Measurements from ENCODE around the gene AP1S2. TPM values are rescaled to one million over a fixed set of nuclear protein-coding genes. Genes with fewer than 3 reads are reported as not detected.

AP1S2 gene
- 100 to 1,000 TPM in 3 of 7 donors, 10 to 100 TPM in 4; 55.9 to 133 (median 68.5) TPM for total RNA-seq
- polyA plus RNA-seq, result 10 to 100 TPM; 23.3 to 39.5 (median 38.5) TPM
- long read RNA-seq, donor 1, transcript AP1S2-201 (5 exons, 2,237 nt), result major isoform, 27 of 27 reads
- long read RNA-seq, donor 1, partial matches to known transcripts, result 0 of 27 reads
- long read RNA-seq, donor 1, other reads (novel, unspliced or antisense), result 0 of 27 reads
- long read RNA-seq, donor 2, transcript AP1S2-201 (5 exons, 2,237 nt), result major isoform, 17 of 17 reads
- long read RNA-seq, donor 2, partial matches to known transcripts, result 0 of 17 reads
- long read RNA-seq, donor 2, other reads (novel, unspliced or antisense), result 0 of 17 reads

DNA sequence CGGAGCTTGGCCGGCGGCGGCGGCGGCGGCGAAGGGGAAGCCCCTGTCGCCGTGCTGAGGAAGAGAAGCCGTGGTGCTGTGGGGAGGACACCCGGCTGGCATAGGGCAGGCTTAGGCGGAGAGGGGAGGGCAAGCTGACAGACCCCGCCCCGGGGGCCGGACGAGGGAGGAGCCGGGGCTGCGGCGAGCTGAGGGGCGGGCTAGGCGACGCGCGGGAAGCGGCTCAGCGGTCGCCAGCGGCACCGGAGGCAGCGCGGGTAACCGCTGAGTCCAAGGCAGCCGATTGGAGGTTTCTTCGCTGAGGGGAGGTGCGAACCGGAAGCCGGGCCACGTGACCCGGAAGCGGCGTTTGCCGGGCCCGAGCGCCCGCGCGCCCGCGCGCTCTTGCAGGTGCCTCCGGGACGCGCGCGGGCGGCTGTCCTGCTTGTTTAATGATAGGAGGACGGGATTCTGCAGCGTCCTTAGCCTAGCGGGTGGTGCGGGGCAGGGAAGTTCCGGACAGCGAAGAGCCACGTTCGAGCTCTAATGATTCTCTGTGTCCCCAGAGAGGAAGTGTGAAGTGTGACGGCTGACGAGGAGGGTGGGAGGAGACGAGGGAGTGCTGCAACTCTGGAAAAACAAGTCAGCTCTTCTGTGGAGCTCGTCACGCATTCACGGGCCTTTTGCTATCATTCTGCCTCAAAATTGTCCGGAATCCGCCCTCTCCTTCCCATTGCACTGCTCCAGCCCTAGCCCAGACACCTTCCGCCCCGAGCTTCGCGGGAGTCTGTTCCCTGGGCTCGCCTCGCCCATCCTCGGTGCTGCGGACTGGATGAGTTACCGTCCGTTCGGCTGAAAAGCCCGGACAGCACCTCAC lies at the start of gene AP1S2:
TSS of gene AP1S2 (minus strand) at position 102 of the 856 bp plus-strand sequence. CDS start 2,289 bp downstream, outside the sequence.
- H3K27ac ChIP-seq, result peak within 1 kb of the TSS; percentile 85 to 98 (median 95)
- H3K4me3 ChIP-seq, result peak within 1 kb of the TSS; percentile 48 to 82 (median 68)
- intact Hi-C loops (cut with DNase I; ENCODE audit: low total_unique reads), result no loop called here
- H3K9me3 ChIP-seq, result no peaks in the 10 kb centered on the region
- 0 to 1% (median 0%) methylated on average over 18 to 85 of the region's 85 CpGs for WGBS, 5 donors
- H3K36me3 ChIP-seq, result peaks cover 0 to 7% (median 0%) of the 10 kb centered on the region in 6 donors
- peaks cover 4 to 36% (median 24%) of the 10 kb centered on the region in 6 donors for H3K4me1 ChIP-seq
- TF ChIP-seq POLR2AphosphoS5 (IDR thresholded peaks at IDR 0.05) (peak; percentile 88 to 93 (median 91)), POLR2A (IDR thresholded peaks at IDR 0.05) (peak in 2 of 3 donors; percentile 27 to 71)
- TF ChIP-seq, protein P1, sequence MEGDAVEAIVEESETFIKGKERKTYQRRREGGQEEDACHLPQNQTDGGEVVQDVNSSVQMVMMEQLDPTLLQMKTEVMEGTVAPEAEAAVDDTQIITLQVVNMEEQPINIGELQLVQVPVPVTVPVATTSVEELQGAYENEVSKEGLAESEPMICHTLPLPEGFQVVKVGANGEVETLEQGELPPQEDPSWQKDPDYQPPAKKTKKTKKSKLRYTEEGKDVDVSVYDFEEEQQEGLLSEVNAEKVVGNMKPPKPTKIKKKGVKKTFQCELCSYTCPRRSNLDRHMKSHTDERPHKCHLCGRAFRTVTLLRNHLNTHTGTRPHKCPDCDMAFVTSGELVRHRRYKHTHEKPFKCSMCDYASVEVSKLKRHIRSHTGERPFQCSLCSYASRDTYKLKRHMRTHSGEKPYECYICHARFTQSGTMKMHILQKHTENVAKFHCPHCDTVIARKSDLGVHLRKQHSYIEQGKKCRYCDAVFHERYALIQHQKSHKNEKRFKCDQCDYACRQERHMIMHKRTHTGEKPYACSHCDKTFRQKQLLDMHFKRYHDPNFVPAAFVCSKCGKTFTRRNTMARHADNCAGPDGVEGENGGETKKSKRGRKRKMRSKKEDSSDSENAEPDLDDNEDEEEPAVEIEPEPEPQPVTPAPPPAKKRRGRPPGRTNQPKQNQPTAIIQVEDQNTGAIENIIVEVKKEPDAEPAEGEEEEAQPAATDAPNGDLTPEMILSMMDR (IDR thresholded peaks at IDR 0.05 in 8 of 11, conservative IDR thresholded peaks at IDR 0.05 in 3 of 11), result no peak
- peak; percentile 100 for DNase-seq
- peaks cover 0 to 12% (median 0%) of the 10 kb centered on the region in 7 donors for H3K27me3 ChIP-seq (replicated peaks in 1 of 7)

DNA sequence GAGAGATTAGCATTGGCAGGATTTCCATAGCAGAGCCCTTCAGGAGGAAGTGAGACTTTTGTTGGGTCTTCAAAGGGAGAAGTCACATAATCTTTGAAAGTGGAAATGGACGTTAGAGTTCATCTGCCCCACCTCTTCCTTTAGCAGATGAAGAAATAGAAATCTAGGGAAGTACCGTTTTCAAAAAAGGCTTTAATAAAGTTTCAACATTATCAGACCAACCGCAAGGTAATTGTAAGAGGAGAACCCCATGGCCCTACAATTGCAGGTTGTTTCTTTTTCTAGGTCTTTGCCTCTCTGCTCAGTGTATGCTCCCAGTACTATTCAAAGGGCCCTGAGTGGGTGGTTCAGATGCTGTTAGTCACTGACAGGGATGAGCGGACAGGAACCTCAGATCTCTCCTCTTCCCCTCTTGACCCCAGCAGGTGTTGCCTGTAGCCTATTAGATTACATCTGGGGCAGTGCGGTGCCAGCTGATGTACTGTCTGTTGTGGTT lies 48.6 kb upstream of the AP1S2 start:
- TF ChIP-seq POLR2A (IDR thresholded peaks at IDR 0.05) (no peak), POLR2AphosphoS5 (IDR thresholded peaks at IDR 0.05) (no peak)
- TF ChIP-seq, protein P1 (IDR thresholded peaks at IDR 0.05 in 8 of 11, conservative IDR thresholded peaks at IDR 0.05 in 3 of 11), result no peak
- no peak for DNase-seq
- Histone ChIP-seq H3K4me3 (peak overlapping the region in 1 of 8 donors; percentile 34), H3K27ac (peak overlapping the region in 7 of 8 donors; percentile 2 to 81 (median 64)), H3K27me3 (replicated peaks in 1 of 7) (no peaks in the 10 kb centered on the region), H3K4me1 (peaks cover 0 to 13% (median 5%) of the 10 kb centered on the region in 6 donors), H3K9me3 (peaks cover 0 to 21% (median 0%) of the 10 kb centered on the region in 8 donors), H3K36me3 (no peaks in the 10 kb centered on the region)
- WGBS, 5 donors, result 18 to 45% (median 23%) methylated on average over 5 of the region's 5 CpGs
- intact Hi-C loops (cut with DNase I; ENCODE audit: low total_unique reads), result no loop called here

DNA sequence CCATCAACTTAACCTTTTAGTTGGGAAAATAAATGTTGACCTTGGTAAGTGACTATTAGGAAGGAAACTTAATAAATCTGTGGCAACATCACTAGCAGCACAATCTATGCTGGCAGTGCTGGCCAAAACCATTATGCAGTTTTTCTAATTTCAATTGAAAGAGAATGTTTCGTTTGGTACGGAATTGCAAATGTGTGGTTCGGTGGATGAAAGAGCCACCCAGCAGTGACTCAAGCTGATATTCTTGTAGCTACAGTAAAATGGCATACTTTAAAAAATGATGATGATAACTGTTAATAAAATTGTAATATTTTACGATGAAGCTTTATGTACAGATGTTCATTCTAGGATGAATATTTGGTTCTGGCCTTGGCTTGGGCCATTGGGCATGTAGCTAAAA lies 40.7 kb upstream of the AP1S2 start:
- Histone ChIP-seq H3K4me1 (no peaks in the 10 kb centered on the region), H3K27me3 (replicated peaks in 1 of 7) (peaks cover 0 to 6% (median 0%) of the 10 kb centered on the region in 7 donors), H3K36me3 (no peaks in the 10 kb centered on the region), H3K4me3 (no peak overlapping the region), H3K27ac (no peak overlapping the region), H3K9me3 (peaks cover 0 to 3% (median 0%) of the 10 kb centered on the region in 8 donors)
- intact Hi-C loops (cut with DNase I; ENCODE audit: low total_unique reads), result no loop called here
- no peak for DNase-seq
- 78 to 87% (median 82%) methylated on average over 4 of the region's 4 CpGs for WGBS, 5 donors
- TF ChIP-seq, protein P1 (IDR thresholded peaks at IDR 0.05 in 8 of 11, conservative IDR thresholded peaks at IDR 0.05 in 3 of 11), result no peak
- TF ChIP-seq POLR2AphosphoS5 (IDR thresholded peaks at IDR 0.05) (no peak), POLR2A (IDR thresholded peaks at IDR 0.05) (no peak)

Measured in spleen (tissue), 13 donors.